Fibroblast of lung (primary cell): Measurements from ENCODE around the gene HOXB1. TPM values are rescaled to one million over a fixed set of nuclear protein-coding genes. Genes with fewer than 3 reads are reported as not detected.
"Not testable (repeated sequence)": the region's sequence is repeated elsewhere in the genome, so short reads cannot be mapped to it uniquely, and the experiment has no call there.

Source experiments
- DNase-seq, 2 donors: peaks; one replicate each; pipeline versions ENCODE4 v3.0.0 to v3.0.0-alpha.2; 2010; ENCODE audit warnings: low read depth in 2 of 2
- H2AFZ ChIP-seq: 2 replicates; pipeline ENCODE4 v1.5.1; 2012; ENCODE audit warnings: low read length, control low read depth, inconsistent platforms
- H3K27ac ChIP-seq: 2 replicates; pipeline ENCODE4 v1.5.1; 2011; ENCODE audit warnings: low read length, control low read depth; ENCODE audit not compliant: insufficient read depth
- H3K27me3 ChIP-seq: 2 replicates; pipeline ENCODE4 v1.5.1; 2011; ENCODE audit warnings: mild to moderate bottlenecking, low read length; ENCODE audit not compliant: control insufficient read depth, insufficient read depth
- H3K36me3 ChIP-seq: 2 replicates; pipeline ENCODE4 v1.5.1; 2011; ENCODE audit warnings: low read length; ENCODE audit not compliant: control insufficient read depth, insufficient read depth
- H3K4me1 ChIP-seq: 2 replicates; pipeline ENCODE4 v1.5.1; 2011; ENCODE audit warnings: low read length; ENCODE audit not compliant: control insufficient read depth, insufficient read depth; ENCODE audit errors: extremely low read depth
- H3K4me2 ChIP-seq: 2 replicates; pipeline ENCODE4 v1.5.1; 2011; ENCODE audit warnings: low read length, control low read depth; ENCODE audit not compliant: insufficient read depth; ENCODE audit errors: extremely low read depth
- H3K4me3 ChIP-seq, 4 experiments: fragments of 200-600 bp in 1 of 4; sonication (generic) in 1 of 4; replicated peaks in 1 of 4; 2 replicates each; pipeline ENCODE4 v1.5.1; 2011 to 2016; ENCODE audit warnings: low read length in 4 of 4, low read depth in 3 of 4, mild to moderate bottlenecking in 3 of 4, control low read depth in 2 of 4, inconsistent platforms in 1 of 4, mixed read lengths in 1 of 4; ENCODE audit not compliant: insufficient read depth in 1 of 4; ENCODE audit errors: control extremely low read depth in 1 of 4
- H3K79me2 ChIP-seq: 2 replicates; pipeline ENCODE4 v1.5.1; 2012; ENCODE audit warnings: mild to moderate bottlenecking, low read length, inconsistent platforms; ENCODE audit not compliant: control insufficient read depth, insufficient read depth
- H3K9ac ChIP-seq: 2 replicates; pipeline ENCODE4 v1.5.1; 2011; ENCODE audit warnings: mild to moderate bottlenecking, low read length, control low read depth; ENCODE audit not compliant: insufficient read depth
- H3K9me3 ChIP-seq: 2 replicates; pipeline ENCODE4 v1.5.1; 2012; ENCODE audit warnings: low read depth, low read length; ENCODE audit not compliant: control insufficient read depth, insufficient read depth
- H4K20me1 ChIP-seq: 2 replicates; pipeline ENCODE4 v1.5.1; 2011; ENCODE audit warnings: low read length; ENCODE audit not compliant: control insufficient read depth, insufficient read depth; ENCODE audit errors: extremely low read depth
- EZH2 ChIP-seq: IDR thresholded peaks from 2 replicates; pipeline ENCODE4 v1.5.1; 2012; ENCODE audit warnings: low read length, control low read depth, mild to moderate bottlenecking; ENCODE audit errors: missing control alignments
- polyA plus RNA-seq, 2 donors: library from polyadenylated mRNA; depleted of rRNA in 1 of 2; stranded (reverse) in 1 of 2; unstranded in 1 of 2; fragments of >200 nt; gene quantifications; 2 replicates each; pipeline ENCODE4 v1.2.1, GENCODE V29; 2011 to 2012; ENCODE audit warnings: missing spikeins in 1 of 2
- total RNA-seq: library from RNA; depleted of rRNA; stranded (reverse); fragments of >200 nt; gene quantifications from 2 replicates; pipeline ENCODE4 v1.2.1, GENCODE V29; 2014
- TF ChIP-seq, protein P1 (sequence below), 2 donors: IDR thresholded peaks in 1 of 2; conservative IDR thresholded peaks in 1 of 2; 1 replicate in 1 of 2; 2 replicates in 1 of 2; pipeline ENCODE4 v1.5.1; 2011 to 2012; ENCODE audit warnings: low read length in 2 of 2, control low read depth in 1 of 2, inconsistent platforms in 1 of 2, low read depth in 1 of 2, mild to moderate bottlenecking in 1 of 2

Gene HOXB1
- total and polyA plus RNA-seq, 2 donors (not counting 1 experiment from before 2014, with no cell fraction given) = not detected

DNA sequence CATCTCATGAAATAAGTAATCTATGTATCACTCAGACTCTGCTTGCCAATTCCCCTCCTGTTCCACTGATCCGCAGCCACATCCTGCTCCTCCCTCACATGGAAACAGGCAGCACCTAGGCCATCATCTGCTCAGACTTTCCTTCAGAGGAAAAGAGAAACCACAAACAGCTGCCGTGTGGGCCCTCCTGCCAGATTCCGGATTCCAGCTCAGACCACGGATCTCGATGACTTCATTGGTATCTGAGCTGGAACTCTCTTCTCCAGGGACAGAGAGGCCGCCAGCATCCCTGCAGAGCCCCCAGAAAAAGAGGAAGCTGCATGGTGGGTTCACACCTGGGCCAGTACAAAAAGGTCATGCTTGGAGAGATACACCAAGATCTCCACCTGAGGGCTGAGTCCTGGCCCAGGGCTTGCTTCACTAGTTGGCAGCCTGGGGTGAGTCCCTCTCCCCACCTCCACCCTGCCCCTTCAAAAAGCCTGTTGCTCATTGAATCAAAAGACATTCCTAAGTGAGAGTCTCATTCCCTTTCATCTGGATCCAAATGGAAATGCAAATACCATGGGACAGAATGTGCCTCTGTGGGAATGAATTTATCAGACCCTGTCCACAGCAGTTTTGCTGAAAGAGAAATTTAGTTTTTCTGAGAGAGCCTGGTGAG lies 47.2 kb downstream of the HOXB1 start:
- Histone ChIP-seq H3K4me2 (peak overlapping the region; percentile 80), H3K36me3 (no peaks in the 10 kb centered on the region), H3K4me3 (peak overlapping the region in 1 of 4 experiments; percentile 15)

DNA sequence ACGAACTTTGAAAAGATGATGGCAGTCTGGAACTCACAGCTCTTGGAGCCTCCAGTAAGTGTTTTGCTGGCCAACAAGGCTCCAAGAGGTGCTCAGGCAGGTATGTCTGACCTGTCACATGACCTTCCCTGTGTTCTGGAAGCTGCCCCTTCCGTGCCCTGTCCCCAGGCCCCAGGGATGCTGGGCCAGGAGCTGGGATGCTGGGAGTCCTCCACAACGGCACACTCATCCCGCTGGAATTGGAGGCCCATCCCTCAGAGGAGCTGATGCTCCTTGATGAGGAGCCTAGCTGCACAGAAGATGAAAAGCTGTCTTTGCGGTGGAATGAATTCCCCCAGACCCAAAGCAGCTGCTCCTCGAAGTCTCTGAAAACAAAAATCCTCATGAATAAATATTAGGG lies 47.8 kb downstream of the HOXB1 start:
- Histone ChIP-seq H3K9ac (peak overlapping the region; percentile 60), H4K20me1 (no peaks in the 10 kb centered on the region), H3K4me2 (peak overlapping the region; percentile 67), H3K27ac (peak overlapping the region; percentile 96), H3K79me2 (no peaks in the 10 kb centered on the region), H3K27me3 (no peaks in the 10 kb centered on the region), H3K36me3 (no peaks in the 10 kb centered on the region), H2AFZ (no peak overlapping the region), H3K4me1 (peaks cover 28% of the 10 kb centered on the region), H3K4me3 (peak overlapping the region in 1 of 4 experiments; percentile 15), H3K9me3 (no peaks in the 10 kb centered on the region)
- DNase-seq = no peak
- TF ChIP-seq, protein P1, sequence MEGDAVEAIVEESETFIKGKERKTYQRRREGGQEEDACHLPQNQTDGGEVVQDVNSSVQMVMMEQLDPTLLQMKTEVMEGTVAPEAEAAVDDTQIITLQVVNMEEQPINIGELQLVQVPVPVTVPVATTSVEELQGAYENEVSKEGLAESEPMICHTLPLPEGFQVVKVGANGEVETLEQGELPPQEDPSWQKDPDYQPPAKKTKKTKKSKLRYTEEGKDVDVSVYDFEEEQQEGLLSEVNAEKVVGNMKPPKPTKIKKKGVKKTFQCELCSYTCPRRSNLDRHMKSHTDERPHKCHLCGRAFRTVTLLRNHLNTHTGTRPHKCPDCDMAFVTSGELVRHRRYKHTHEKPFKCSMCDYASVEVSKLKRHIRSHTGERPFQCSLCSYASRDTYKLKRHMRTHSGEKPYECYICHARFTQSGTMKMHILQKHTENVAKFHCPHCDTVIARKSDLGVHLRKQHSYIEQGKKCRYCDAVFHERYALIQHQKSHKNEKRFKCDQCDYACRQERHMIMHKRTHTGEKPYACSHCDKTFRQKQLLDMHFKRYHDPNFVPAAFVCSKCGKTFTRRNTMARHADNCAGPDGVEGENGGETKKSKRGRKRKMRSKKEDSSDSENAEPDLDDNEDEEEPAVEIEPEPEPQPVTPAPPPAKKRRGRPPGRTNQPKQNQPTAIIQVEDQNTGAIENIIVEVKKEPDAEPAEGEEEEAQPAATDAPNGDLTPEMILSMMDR (conservative IDR thresholded peaks at IDR 0.05 in 1 of 2, IDR thresholded peaks at IDR 0.05 in 1 of 2; ENCODE audit: low read depth in 1 of 2, low read length in 2 of 2) = no peak
- no peak for TF ChIP-seq EZH2

More for the DNA sequence above, 47.2 kb downstream of the HOXB1 start:
- peak overlapping the region; percentile 96 for H3K27ac ChIP-seq
- peaks cover 28% of the 10 kb centered on the region for H3K4me1 ChIP-seq
- DNase-seq = peak; percentile 96 to 100
- no peak overlapping the region for H3K9ac ChIP-seq
- TF ChIP-seq EZH2 = no peak
- TF ChIP-seq, protein P1 (conservative IDR thresholded peaks at IDR 0.05 in 1 of 2, IDR thresholded peaks at IDR 0.05 in 1 of 2; ENCODE audit: low read depth in 1 of 2, low read length in 2 of 2) = no peak
- no peak overlapping the region for H2AFZ ChIP-seq
- H4K20me1 ChIP-seq = no peaks in the 10 kb centered on the region
- H3K27me3 ChIP-seq = no peaks in the 10 kb centered on the region
- no peaks in the 10 kb centered on the region for H3K9me3 ChIP-seq
- no peaks in the 10 kb centered on the region for H3K79me2 ChIP-seq

DNA sequence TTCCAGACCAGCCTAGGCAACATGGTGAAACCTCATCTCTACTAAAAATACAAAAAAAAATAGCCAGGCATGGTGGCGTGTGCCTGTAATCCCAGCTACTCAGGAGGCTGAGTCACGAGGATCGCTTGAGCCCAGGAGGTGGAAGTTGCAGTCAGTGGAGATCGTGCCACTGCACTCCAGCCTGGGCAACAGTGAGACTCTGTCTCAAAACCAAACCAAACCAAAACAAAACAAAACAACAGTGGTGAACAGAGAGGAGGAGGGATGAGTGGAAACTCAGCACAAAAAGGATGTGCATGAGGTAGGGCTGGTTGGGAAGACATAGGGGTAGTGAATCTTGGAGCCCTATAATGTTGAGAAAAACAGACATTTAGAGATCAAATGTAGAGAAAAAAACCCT lies 48.5 kb downstream of the HOXB1 start:
- Histone ChIP-seq H3K4me1 (peaks cover 28% of the 10 kb centered on the region), H3K4me2 (peak overlapping the region; percentile 4), H3K27ac (peak overlapping the region; percentile 96)
- H3K36me3 ChIP-seq, H4K20me1 ChIP-seq, H3K4me3 ChIP-seq, H3K79me2 ChIP-seq, H3K9me3 ChIP-seq, H2AFZ ChIP-seq, H3K9ac ChIP-seq, H3K27me3 ChIP-seq: not testable (repeated sequence)
- peak in 1 of 2 donors; percentile 72 for DNase-seq
